CD4-positive, alpha-beta T cell (primary cell): Measurements from ENCODE around the gene PGBD2. TPM values are rescaled to one million over a fixed set of nuclear protein-coding genes. Genes with fewer than 3 reads are reported as not detected.
A peak's percentile ranks its signal among the peaks of the same experiment; 100 is the strongest.

ENCODE experiments used
- ATAC-seq: fragments of 200-7000 bp; cut with Tn5 transposase; one replicate; pipeline ENCODE4 v1.10.0; 2022; ENCODE audit warnings: mild to moderate bottlenecking; ENCODE audit not compliant: poor library complexity
- CTCF ChIA-PET: fragments of 350-600 bp; sonication (Branson Sonifier 250); formaldehyde crosslinking; loops from one replicate; lab custom pipeline; 2021; ENCODE audit warnings: antibody characterized with exemption, inconsistent platforms; lab: Charles Lee
- POLR2A ChIA-PET: fragments of 350-600 bp; sonication (Branson Sonifier 250); formaldehyde crosslinking; loops from one replicate; lab custom pipeline; 2021; ENCODE audit warnings: antibody characterized with exemption, inconsistent platforms; lab: Charles Lee
- DNase-seq, 14 experiments: peaks; one replicate each; pipeline ENCODE4 v3.0.0-alpha.2; 2013 to 2020; ENCODE audit warnings: mixed read lengths in 2 of 14
- H3K27ac ChIP-seq, 2 donors: one replicate each; pipeline versions ENCODE4 v1.5.1 to v1.7.0; 2013; ENCODE audit warnings: low read length in 2 of 2, low read depth in 1 of 2, mild to moderate bottlenecking in 1 of 2
- H3K27me3 ChIP-seq, 2 experiments: 1 replicate in 1 of 2; 2 replicates in 1 of 2; pipeline versions ENCODE4 v1.6.1 to v1.7.0; 2013; ENCODE audit warnings: low read length in 2 of 2, control low read depth in 1 of 2, mild to moderate bottlenecking in 1 of 2, moderate library complexity in 1 of 2; ENCODE audit not compliant: insufficient read depth in 2 of 2, control insufficient read depth in 1 of 2
- H3K36me3 ChIP-seq: one replicate; pipeline ENCODE4 v1.6.1; 2013; ENCODE audit warnings: low read length, control low read depth; ENCODE audit not compliant: insufficient read depth
- H3K4me1 ChIP-seq: one replicate; pipeline ENCODE4 v1.6.1; 2013; ENCODE audit warnings: low read length, control low read depth; ENCODE audit not compliant: insufficient read depth
- H3K4me3 ChIP-seq: one replicate; pipeline ENCODE4 v1.5.1; 2013; ENCODE audit warnings: mild to moderate bottlenecking, low read length, moderate library complexity
- H3K9me3 ChIP-seq, 2 experiments: 1 replicate in 1 of 2; 2 replicates in 1 of 2; pipeline versions ENCODE4 v1.6.1 to v1.7.0; 2013; ENCODE audit warnings: low read length in 2 of 2, mild to moderate bottlenecking in 2 of 2, control low read depth in 1 of 2, moderate library complexity in 1 of 2; ENCODE audit not compliant: control insufficient read depth in 1 of 2, insufficient read depth in 1 of 2
- H3K27ac Mint-ChIP-seq: one replicate; pipeline ENCODE4 v1.8.0; 2020; ENCODE audit warnings: mixed read lengths
- H3K27me3 Mint-ChIP-seq: one replicate; pipeline ENCODE4 v1.8.0; 2021; ENCODE audit warnings: mixed read lengths
- H3K36me3 Mint-ChIP-seq: one replicate; pipeline ENCODE4 v1.8.0; 2021; ENCODE audit warnings: low read depth, mixed read lengths
- H3K4me1 Mint-ChIP-seq: one replicate; pipeline ENCODE4 v1.8.0; 2021; ENCODE audit warnings: low read depth, mixed read lengths
- H3K4me3 Mint-ChIP-seq: one replicate; pipeline ENCODE4 v1.8.0; 2020; ENCODE audit warnings: mild to moderate bottlenecking, mixed read lengths
- H3K9me3 Mint-ChIP-seq: one replicate; pipeline ENCODE4 v1.8.0; 2020; ENCODE audit warnings: mixed read lengths
- CTCF ChIP-seq: fragments of 200-600 bp; IDR thresholded peaks from one replicate; pipeline ENCODE4 v1.8.0; 2022; ENCODE audit warnings: antibody characterized with exemption, mild to moderate bottlenecking
- intact Hi-C, 2 experiments: fragments of 100-400 bp; cut with DNase I in 1 of 2; cut with micrococcal nuclease in 1 of 2; formaldehyde crosslinking; loops; one replicate each; pipeline versions ENCODE4 v1.15.1 to v1.9.0; 2023 to 2025; cut with DNase I, micrococcal nuclease
- polyA plus RNA-seq, 2 donors: library from polyadenylated mRNA; unstranded; fragments of 120-200 nt; gene quantifications; one replicate each; pipeline ENCODE4 v1.2.1, GENCODE V29; 2013
- total RNA-seq, 174 experiments: library from RNA in 2 of 174; stranded (reverse) in 2 of 174; gene quantifications; one replicate each; pipeline ENCODE4 v1.2.3 and lab custom pipeline; 2021 to 2026

PGBD2 gene, protein sequence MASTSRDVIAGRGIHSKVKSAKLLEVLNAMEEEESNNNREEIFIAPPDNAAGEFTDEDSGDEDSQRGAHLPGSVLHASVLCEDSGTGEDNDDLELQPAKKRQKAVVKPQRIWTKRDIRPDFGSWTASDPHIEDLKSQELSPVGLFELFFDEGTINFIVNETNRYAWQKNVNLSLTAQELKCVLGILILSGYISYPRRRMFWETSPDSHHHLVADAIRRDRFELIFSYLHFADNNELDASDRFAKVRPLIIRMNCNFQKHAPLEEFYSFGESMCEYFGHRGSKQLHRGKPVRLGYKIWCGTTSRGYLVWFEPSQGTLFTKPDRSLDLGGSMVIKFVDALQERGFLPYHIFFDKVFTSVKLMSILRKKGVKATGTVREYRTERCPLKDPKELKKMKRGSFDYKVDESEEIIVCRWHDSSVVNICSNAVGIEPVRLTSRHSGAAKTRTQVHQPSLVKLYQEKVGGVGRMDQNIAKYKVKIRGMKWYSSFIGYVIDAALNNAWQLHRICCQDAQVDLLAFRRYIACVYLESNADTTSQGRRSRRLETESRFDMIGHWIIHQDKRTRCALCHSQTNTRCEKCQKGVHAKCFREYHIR
- under 1 TPM; 0.78 to 0.85 TPM for total RNA-seq
- polyA plus RNA-seq (2013, experiment 1 of 2), result 10.9 TPM
- 10.2 TPM for polyA plus RNA-seq (2013, experiment 2 of 2)
- 1.4 to 27.1 (median 8.9) reads per million in 172 experiments for total RNA-seq (lab: John Stamatoyannopoulos, UW)

- no peaks in the 10 kb centered on the region for H3K9me3 Mint-ChIP-seq
- peak within 1 kb of the TSS; percentile 98 for H3K27ac Mint-ChIP-seq
- peak; percentile 88 to 98 (median 95) for DNase-seq
- peak; percentile 68 for TF ChIP-seq CTCF
- ATAC-seq, result peak; percentile 86
- ChIA-PET POLR2A (interaction anchor here (0.6 to 2.5 kb wide), 7 partner anchors 9 to 80 kb away, joined by 3 to 15 read pairs (median 6); partner anchors contain the start of genes SH3BP5L and ZNF672), CTCF (interaction anchor here (0.9 to 1.5 kb wide), 2 partner anchors 48 to 80 kb away, joined by 4 to 7 read pairs; partner anchors contain the start of genes SH3BP5L and ZNF692)
- H3K36me3 Mint-ChIP-seq, result peaks cover 13% of the 10 kb centered on the region
- H3K4me3 Mint-ChIP-seq, result peak within 1 kb of the TSS; percentile 99
- intact Hi-C loops, result loop anchor here (1.0 kb wide), 4 partner anchors 18 to 80 kb away; partner anchors contain the start of gene ZNF672 (in 1 of the 2)
- H3K36me3 ChIP-seq, result peaks cover 4% of the 10 kb centered on the region
- no peaks in the 10 kb centered on the region for H3K9me3 ChIP-seq
- H3K4me3 ChIP-seq, result peak within 1 kb of the TSS; percentile 78
- H3K27ac ChIP-seq, result peak within 1 kb of the TSS; percentile 67 to 83
- H3K27me3 Mint-ChIP-seq, result no peaks in the 10 kb centered on the region
- peaks cover 34% of the 10 kb centered on the region for H3K4me1 Mint-ChIP-seq
- H3K27me3 ChIP-seq, result no peaks in the 10 kb centered on the region
- peaks cover 17% of the 10 kb centered on the region for H3K4me1 ChIP-seq
These were observed at the start of gene PGBD2 for GRCh38 chr1:248906009-248906752. TSS of gene PGBD2 (plus strand) at chr1:248906235. CDS start at chr1:248913863, 7,628 bp downstream.

DNA sequence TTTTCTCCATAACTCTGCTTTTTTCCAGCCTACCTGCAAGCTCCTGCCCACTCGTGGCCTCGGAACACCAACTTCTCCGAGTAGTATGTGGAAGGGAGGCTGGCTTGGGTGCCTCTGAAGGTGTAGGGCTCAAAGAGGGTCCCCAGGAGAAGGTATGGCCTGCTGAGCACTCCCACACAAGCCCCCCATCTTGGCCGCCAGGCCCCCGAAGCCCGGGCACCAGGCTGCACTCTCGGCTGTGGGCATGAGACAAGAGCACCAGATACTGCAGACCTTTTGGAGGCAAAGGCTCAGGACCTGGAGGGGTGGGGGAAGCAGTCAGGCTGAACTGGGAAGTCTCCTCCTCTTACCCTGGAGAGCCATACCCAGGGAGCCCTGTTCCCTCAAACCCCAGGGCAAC lies 48.8 kb upstream of the PGBD2 start:
- H3K27me3 ChIP-seq, result no peaks in the 10 kb centered on the region
- CTCF ChIA-PET, result interaction anchor here (1.2 kb wide), 1 partner anchor 67 kb away, joined by 3 read pairs; no protein-coding TSS in a partner anchor
- Mint-ChIP-seq H3K4me3 (no peak overlapping the region), H3K9me3 (no peaks in the 10 kb centered on the region), H3K27me3 (no peaks in the 10 kb centered on the region), H3K4me1 (peaks cover 58% of the 10 kb centered on the region), H3K27ac (peak overlapping the region; percentile 93), H3K36me3 (peaks cover 19% of the 10 kb centered on the region)
- peaks cover 19% of the 10 kb centered on the region for H3K36me3 ChIP-seq
- no peaks in the 10 kb centered on the region for H3K9me3 ChIP-seq
- no peak overlapping the region for H3K27ac ChIP-seq
- no peak overlapping the region for H3K4me3 ChIP-seq
- no peak for TF ChIP-seq CTCF
- peaks cover 56% of the 10 kb centered on the region for H3K4me1 ChIP-seq
- DNase-seq (no peak), ATAC-seq (no peak)
- intact Hi-C loops, result loop anchor here in 1 of 2 experiments (1.0 kb wide), 1 partner anchor 18 kb away; no protein-coding TSS in a partner anchor
- POLR2A ChIA-PET, result interaction anchor here (4.9 kb wide), 1 partner anchor 19 kb away, joined by 98 read pairs; the partner anchor contains the start of gene ZNF672

DNA sequence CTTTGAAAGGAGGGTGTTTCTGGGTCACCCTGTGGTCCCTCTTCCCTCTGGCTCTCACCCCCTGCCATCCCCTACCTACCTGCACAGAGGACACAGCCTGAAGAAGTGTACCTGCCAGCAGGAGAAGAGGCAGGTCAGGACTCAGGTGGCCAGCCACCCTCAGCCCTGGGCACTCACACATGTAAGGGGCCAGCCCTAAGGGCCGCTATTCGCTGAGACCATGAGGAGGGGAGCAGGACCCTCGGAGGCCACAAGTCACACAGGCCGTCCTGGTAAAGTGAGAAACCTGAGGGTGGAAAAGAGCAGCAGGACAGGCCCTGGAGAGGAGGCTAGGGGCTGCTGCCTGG lies 48.3 kb upstream of the PGBD2 start:
- Histone ChIP-seq H3K4me1 (peaks cover 60% of the 10 kb centered on the region), H3K27ac (no peak overlapping the region), H3K27me3 (no peaks in the 10 kb centered on the region), H3K4me3 (peak overlapping the region; percentile 53), H3K36me3 (peaks cover 19% of the 10 kb centered on the region), H3K9me3 (no peaks in the 10 kb centered on the region)
- no peaks in the 10 kb centered on the region for H3K27me3 Mint-ChIP-seq
- peak overlapping the region; percentile 95 for H3K4me3 Mint-ChIP-seq
- DNase-seq, result no peak
- ChIA-PET CTCF (interaction anchor here (0.8 to 2.9 kb wide), 6 partner anchors 8 to 67 kb away, joined by 3 to 65 read pairs (median 5); partner anchors contain the start of genes PGBD2, SH3BP5L and ZNF672), POLR2A (interaction anchor here (1.2 to 4.9 kb wide), 4 partner anchors 11 to 31 kb away, joined by 5 to 98 read pairs (median 42); partner anchors contain the start of genes SH3BP5L and ZNF672)
- H3K27ac Mint-ChIP-seq, result peak overlapping the region; percentile 93
- TF ChIP-seq CTCF, result no peak
- intact Hi-C loops, result loop anchor here in 1 of 2 experiments (1.0 to 2.0 kb wide), 2 partner anchors 17 to 18 kb away; no protein-coding TSS in a partner anchor
- no peak for ATAC-seq
- H3K4me1 Mint-ChIP-seq, result peaks cover 64% of the 10 kb centered on the region
- peaks cover 19% of the 10 kb centered on the region for H3K36me3 Mint-ChIP-seq
- H3K9me3 Mint-ChIP-seq, result no peaks in the 10 kb centered on the region
